Astrocyte (in vitro differentiated cells and primary cell): ENCODE data around the gene CLK2. TPM values are rescaled to one million over a fixed set of nuclear protein-coding genes. Genes with fewer than 3 reads are reported as not detected.

Source experiments
- DNase-seq: peaks from one replicate; pipeline ENCODE4 v3.0.0-alpha.2; 2010; ENCODE audit warnings: low read depth
- FAIRE-seq: peaks from 2 replicates; lab custom pipeline; 2011; peaks lifted over from hg19 to GRCh38; lab: Jason Lieb, UNC
- H2AFZ ChIP-seq: 2 replicates; pipeline ENCODE4 v1.6.0; 2012; ENCODE audit warnings: low read depth, low read length, inconsistent platforms
- H3K27ac ChIP-seq: 2 replicates; pipeline ENCODE4 v1.5.1; 2011; ENCODE audit warnings: low read depth, low read length, inconsistent platforms
- H3K27me3 ChIP-seq: 2 replicates; pipeline ENCODE4 v1.6.0; 2011; ENCODE audit warnings: low read length, inconsistent platforms; ENCODE audit not compliant: insufficient read depth
- H3K36me3 ChIP-seq: 2 replicates; pipeline ENCODE4 v1.5.1; 2011; ENCODE audit warnings: low read length, inconsistent platforms; ENCODE audit not compliant: insufficient read depth
- H3K4me1 ChIP-seq: 2 replicates; pipeline ENCODE4 v1.5.1; 2011; ENCODE audit warnings: low read length, inconsistent platforms; ENCODE audit not compliant: insufficient read depth
- H3K4me2 ChIP-seq: 2 replicates; pipeline ENCODE4 v1.6.0; 2012; ENCODE audit warnings: low read length, inconsistent platforms
- H3K4me3 ChIP-seq: 2 replicates; pipeline ENCODE4 v1.5.1; 2011; ENCODE audit warnings: low read depth, mild to moderate bottlenecking, low read length, inconsistent platforms; ENCODE audit not compliant: insufficient read depth
- H3K79me2 ChIP-seq: 2 replicates; pipeline ENCODE4 v1.6.0; 2012; ENCODE audit warnings: mild to moderate bottlenecking, low read length, inconsistent platforms; ENCODE audit not compliant: insufficient read depth
- H3K9ac ChIP-seq: 2 replicates; pipeline ENCODE4 v1.6.0; 2012; ENCODE audit warnings: mild to moderate bottlenecking, low read length, inconsistent platforms
- H3K9me3 ChIP-seq: 2 replicates; pipeline ENCODE4 v1.5.1; 2012; ENCODE audit warnings: low read depth, mild to moderate bottlenecking, low read length, inconsistent platforms; ENCODE audit not compliant: insufficient read depth
- H4K20me1 ChIP-seq: 2 replicates; pipeline ENCODE4 v1.6.0; 2012; ENCODE audit warnings: low read length, inconsistent platforms; ENCODE audit not compliant: insufficient read depth
- H3K27ac Mint-ChIP-seq: one replicate; pipeline ENCODE4 v1.8.0; 2021; ENCODE audit warnings: mild to moderate bottlenecking, mixed read lengths; ENCODE audit not compliant: unreplicated experiment
- H3K27me3 Mint-ChIP-seq: one replicate; pipeline ENCODE4 v1.8.0; 2021; ENCODE audit warnings: low read depth, mixed read lengths; ENCODE audit not compliant: unreplicated experiment
- H3K36me3 Mint-ChIP-seq: one replicate; pipeline ENCODE4 v1.8.0; 2021; ENCODE audit warnings: low read depth, mixed read lengths; ENCODE audit not compliant: unreplicated experiment
- H3K4me1 Mint-ChIP-seq: one replicate; pipeline ENCODE4 v1.8.0; 2021; ENCODE audit warnings: low read depth, mixed read lengths; ENCODE audit not compliant: unreplicated experiment
- H3K4me3 Mint-ChIP-seq: one replicate; pipeline ENCODE4 v1.8.0; 2021; ENCODE audit warnings: mild to moderate bottlenecking, moderate library complexity, mixed read lengths; ENCODE audit not compliant: unreplicated experiment
- H3K9me3 Mint-ChIP-seq: one replicate; pipeline ENCODE4 v1.8.0; 2021; ENCODE audit warnings: mild to moderate bottlenecking, mixed read lengths; ENCODE audit not compliant: unreplicated experiment
- CTCF ChIP-seq: IDR thresholded peaks from 2 replicates; pipeline ENCODE4 v1.5.1; 2011; ENCODE audit warnings: low read depth, mild to moderate bottlenecking, inconsistent platforms, low read length, moderate library complexity; ENCODE audit not compliant: insufficient read depth
- EZH2 ChIP-seq: IDR thresholded peaks from 2 replicates; pipeline ENCODE4 v1.6.1; 2012; ENCODE audit warnings: mild to moderate bottlenecking, low read length, inconsistent platforms; ENCODE audit not compliant: insufficient read depth
- total RNA-seq: library from RNA; stranded (reverse); gene quantifications from 2 replicates; pipeline ENCODE4 v1.2.1, GENCODE V29; 2021

CLK2 gene
- total RNA-seq, 1 donor from 2014 or later: 31.7 TPM

- Histone ChIP-seq H3K9me3 (no peaks in the 10 kb centered on the region), H3K4me3 (peak overlapping the region; percentile 72), H4K20me1 (peaks cover 42% of the 10 kb centered on the region), H3K27ac (no peak overlapping the region), H3K4me1 (peaks cover 32% of the 10 kb centered on the region), H2AFZ (no peak overlapping the region), H3K79me2 (peaks cover 32% of the 10 kb centered on the region), H3K36me3 (peaks cover 11% of the 10 kb centered on the region), H3K9ac (peak overlapping the region; percentile 85), H3K4me2 (peak overlapping the region; percentile 99), H3K27me3 (no peaks in the 10 kb centered on the region)
- Mint-ChIP-seq H3K4me1 (peaks cover 14% of the 10 kb centered on the region), H3K27ac (peak overlapping the region; percentile 66), H3K27me3 (no peaks in the 10 kb centered on the region), H3K9me3 (no peaks in the 10 kb centered on the region), H3K36me3 (peaks cover 7% of the 10 kb centered on the region), H3K4me3 (peak overlapping the region; percentile 87)
- no peak for DNase-seq
- no peak for TF ChIP-seq EZH2
- TF ChIP-seq CTCF: no peak
- no peak for FAIRE-seq
Measured at GRCh38 chr1:155321639-155322503, 48.6 kb upstream of the CLK2 start.

- Histone ChIP-seq H3K4me2 (peak within 1 kb of the TSS; percentile 99), H3K9me3 (no peaks in the 10 kb centered on the region), H3K4me1 (peaks cover 32% of the 10 kb centered on the region), H3K27ac (no peak within 1 kb of the TSS), H3K4me3 (peak within 1 kb of the TSS; percentile 72), H3K79me2 (peaks cover 23% of the 10 kb centered on the region), H2AFZ (peak within 1 kb of the TSS; percentile 55), H3K36me3 (peaks cover 11% of the 10 kb centered on the region), H3K9ac (peak within 1 kb of the TSS; percentile 78), H3K27me3 (no peaks in the 10 kb centered on the region), H4K20me1 (peaks cover 35% of the 10 kb centered on the region)
- Mint-ChIP-seq H3K9me3 (no peaks in the 10 kb centered on the region), H3K4me3 (peak within 1 kb of the TSS; percentile 87), H3K36me3 (peaks cover 8% of the 10 kb centered on the region), H3K27me3 (no peaks in the 10 kb centered on the region), H3K27ac (peak within 1 kb of the TSS; percentile 48), H3K4me1 (peaks cover 11% of the 10 kb centered on the region)
- FAIRE-seq (no peak), DNase-seq (no peak)
- TF ChIP-seq EZH2: no peak
- no peak for TF ChIP-seq CTCF
Measured at GRCh38 chr1:155320661-155321617, 47.6 kb upstream of the CLK2 start, which contains the start of gene RUSC1. TSS of gene RUSC1 (plus strand) at chr1:155320894. CDS start at chr1:155321774, 880 bp downstream.
